KG1 (cell line): ENCODE results near the gene HNRNPM.
"Not testable (repeated sequence)": the region's sequence is repeated elsewhere in the genome, so short reads cannot be mapped to it uniquely, and the experiment has no call there.

ENCODE experiments used
- DNase-seq: peaks from one replicate; lab custom pipeline; 2025; lab: John Stamatoyannopoulos, UW

The HNRNPM gene, protein sequence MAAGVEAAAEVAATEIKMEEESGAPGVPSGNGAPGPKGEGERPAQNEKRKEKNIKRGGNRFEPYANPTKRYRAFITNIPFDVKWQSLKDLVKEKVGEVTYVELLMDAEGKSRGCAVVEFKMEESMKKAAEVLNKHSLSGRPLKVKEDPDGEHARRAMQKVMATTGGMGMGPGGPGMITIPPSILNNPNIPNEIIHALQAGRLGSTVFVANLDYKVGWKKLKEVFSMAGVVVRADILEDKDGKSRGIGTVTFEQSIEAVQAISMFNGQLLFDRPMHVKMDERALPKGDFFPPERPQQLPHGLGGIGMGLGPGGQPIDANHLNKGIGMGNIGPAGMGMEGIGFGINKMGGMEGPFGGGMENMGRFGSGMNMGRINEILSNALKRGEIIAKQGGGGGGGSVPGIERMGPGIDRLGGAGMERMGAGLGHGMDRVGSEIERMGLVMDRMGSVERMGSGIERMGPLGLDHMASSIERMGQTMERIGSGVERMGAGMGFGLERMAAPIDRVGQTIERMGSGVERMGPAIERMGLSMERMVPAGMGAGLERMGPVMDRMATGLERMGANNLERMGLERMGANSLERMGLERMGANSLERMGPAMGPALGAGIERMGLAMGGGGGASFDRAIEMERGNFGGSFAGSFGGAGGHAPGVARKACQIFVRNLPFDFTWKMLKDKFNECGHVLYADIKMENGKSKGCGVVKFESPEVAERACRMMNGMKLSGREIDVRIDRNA

DNA sequence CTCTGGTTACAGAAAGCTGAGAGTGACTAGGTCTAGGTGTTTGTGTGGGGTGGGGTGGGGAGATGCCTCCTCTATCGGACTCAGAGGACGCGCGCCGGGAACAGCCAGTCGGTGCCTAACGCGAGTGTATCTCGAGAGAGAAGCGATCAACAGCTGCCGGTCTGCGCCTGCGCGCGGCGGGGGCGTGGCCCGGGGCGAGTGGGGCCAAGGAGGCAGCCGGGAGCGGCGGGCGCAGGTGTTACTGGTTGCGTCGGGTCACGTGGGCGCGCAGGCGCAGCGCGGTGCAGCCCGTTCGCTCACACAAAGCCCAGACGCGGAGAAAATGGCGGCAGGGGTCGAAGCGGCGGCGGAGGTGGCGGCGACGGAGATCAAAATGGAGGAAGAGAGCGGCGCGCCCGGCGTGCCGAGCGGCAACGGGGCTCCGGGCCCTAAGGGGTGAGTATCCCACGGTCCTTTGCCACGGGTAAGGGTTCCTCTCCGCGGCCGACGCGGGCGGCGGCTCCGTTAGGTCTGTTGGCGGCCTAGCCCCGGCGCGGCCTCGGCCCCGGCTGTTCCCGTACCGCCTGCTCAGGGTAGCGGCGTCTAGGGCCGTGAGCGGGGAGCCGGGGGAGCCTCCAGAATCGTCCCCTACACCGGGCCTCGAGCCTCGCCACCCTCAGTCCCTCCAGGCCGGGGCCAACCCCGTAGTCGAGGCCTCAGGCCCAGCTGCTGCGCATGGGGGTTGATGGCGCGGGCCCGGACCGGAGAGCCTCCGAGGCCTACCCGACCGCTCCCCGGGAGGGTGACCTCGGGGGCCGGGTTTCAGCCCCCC lies at the start of gene HNRNPM:
HNRNPM (plus strand) TSS at position 299 of the 811 bp plus-strand sequence; CDS start at position 323, 24 bp downstream.
- peak; percentile 92 for DNase-seq

DNA sequence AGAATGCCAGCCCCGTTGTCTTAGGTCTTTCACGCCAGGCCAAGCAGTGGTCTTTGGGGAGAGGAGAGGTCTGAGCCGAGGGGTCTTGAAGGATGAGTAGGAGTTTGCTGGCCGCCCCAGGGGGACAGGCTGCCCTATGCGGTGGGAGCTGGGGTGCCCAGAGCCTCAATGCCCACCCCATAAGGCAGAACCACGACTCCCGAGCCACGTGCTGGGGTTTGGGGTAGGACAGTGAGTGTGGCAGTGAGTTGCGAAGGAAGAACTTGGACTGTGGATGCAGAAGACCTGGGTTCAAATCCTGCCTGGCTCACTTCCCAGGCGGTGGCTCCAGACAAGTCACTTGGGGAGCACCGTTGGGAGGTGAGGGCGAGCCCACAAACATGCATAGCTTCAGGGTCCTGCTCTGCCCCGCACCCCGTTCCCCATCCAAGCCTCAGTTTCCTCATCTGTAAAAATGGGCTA lies 49.1 kb upstream of the HNRNPM start:
- DNase-seq, result no peak

DNA sequence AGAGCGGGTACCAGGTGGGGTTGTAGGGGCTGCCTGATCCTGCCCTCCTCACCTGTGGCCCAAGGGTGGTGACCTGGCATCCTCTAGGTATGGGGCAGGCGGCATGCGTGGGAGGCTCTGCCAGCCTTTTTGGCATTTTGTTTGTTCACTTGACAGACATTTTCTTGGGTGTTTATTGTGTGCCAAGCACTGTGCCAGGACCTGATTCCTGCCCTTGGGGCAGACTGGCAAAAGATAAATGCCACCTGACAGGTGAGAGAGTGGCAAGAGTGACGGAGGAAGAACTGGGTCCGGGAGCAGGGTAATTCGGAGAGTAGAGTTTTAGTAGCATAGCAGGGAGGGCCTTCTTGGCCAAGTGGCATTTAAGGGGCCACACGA lies 48.6 kb upstream of the HNRNPM start:
- DNase-seq, result no peak

DNA sequence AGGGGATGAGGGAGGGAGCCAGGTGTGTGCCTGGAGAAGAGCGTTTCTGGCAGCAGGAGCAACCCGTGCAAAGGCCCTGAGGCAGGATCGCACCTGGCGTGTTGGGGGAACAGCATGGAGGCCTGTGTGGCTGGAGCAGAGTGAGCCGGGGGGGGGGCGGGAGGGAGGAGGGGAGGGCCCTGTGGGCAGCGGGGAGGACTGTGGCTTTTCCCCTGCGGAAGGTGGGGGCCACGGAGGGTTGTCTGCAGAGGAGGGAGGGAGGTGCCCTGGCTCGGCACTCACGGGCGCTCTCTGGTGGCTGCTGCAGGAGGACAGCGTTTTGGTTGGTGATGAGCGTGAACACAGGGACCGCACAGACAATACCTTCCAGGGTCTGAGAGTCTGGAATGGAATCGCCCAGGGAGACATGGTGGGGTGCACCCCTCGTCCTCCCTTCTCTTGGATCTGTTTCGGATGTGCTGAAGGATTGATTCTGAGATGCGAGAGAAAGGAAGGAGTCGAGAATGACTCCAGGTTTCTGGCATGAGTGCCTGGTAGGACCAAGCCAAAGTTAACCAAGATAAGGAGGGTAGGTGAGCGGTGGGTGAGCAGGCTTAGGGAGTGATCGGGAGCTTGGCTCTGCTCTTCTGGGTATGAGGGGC lies 48.1 kb upstream of the HNRNPM start:
- no peak for DNase-seq

DNA sequence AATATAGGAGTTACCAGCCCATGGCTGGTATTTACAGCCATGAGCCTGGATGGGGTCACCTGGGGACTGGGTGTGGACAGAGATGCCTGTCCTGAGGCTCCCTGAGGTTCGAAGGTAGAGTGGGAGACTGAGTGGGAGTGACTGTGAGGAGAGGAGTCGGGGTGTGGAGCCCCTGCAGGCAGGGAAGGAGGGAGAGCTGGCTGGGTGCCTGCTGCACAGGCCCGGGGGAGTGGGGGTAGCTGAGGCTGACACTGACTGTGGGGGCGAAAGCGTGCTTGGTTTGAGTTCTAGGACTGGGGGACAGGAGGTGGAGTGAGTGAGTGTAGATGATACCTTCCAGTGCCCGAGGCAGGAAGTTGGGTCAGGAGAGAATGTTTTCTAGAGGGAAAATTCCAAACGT lies 47.5 kb upstream of the HNRNPM start:
- DNase-seq, result no peak

DNA sequence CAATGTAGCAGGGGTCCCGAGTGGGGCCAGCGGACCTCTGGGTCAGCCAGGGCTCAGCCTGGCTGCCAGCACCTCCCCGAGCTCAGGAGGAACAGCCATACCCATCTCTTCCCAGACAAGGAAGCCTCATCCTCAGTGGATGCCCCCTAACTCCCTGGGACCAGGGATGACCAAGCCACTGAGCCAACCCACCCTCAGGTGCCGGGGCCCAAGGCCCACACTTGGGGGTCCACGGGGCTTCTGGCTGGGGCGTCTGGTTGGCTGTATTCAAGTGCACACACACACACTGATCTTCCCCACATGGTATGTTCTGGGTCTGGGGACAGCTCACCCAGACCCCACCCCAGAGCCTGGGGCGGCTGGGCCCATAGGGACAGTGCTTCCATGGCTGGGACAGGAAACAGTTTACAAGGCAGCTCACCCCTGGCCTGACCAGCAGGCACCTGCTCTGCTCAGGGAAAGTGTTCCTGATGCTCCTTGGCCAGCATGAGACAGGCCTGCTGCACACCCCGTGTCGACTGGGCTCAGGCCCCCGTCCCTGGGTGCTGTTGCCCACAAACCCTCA lies 46.9 kb upstream of the HNRNPM start:
- DNase-seq, result no peak

DNA sequence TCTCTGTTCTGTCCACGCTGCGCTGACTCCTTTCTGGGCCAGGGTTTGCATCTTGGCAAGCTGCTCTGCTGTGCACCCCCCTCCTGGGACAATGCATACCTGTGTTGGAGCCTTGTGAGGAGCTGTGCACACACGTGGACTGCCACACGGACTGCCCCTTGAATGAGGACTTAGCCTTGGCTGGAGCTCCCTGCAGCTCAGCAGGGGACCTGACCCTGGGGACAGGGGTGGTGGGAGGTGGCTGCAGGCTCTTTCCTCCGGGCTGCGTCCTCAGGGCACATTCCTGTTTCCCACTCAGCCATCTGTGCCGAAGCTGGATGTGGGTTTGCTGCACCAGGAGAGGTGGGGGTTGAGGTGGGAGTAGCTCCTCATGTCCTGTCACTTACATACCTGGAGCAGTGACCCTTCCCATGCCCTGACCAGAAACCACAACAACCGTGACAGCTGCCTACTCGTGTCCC lies 46.4 kb upstream of the HNRNPM start:
- DNase-seq, result no peak

DNA sequence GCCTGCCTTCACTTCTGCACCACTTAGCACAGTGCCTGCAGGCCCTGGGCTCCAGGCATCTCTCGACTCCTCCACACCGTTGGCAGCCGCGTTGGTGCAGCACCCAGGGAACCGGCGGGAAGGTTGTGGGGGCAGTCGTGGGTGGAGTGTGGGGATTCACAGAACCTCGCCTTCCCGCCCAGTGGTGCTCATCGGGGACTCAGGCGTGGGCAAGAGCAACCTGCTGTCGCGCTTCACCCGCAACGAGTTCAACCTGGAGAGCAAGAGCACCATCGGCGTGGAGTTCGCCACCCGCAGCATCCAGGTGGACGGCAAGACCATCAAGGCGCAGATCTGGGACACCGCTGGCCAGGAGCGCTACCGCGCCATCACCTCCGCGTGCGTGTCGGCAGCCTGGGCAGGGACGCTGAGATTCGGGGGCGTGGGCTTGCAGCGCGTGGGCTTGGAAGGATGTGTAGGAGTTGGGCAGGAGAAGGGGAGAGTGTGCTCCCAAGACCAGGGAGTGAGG lies 45.0 kb upstream of the HNRNPM start:
- DNase-seq, result no peak

DNA sequence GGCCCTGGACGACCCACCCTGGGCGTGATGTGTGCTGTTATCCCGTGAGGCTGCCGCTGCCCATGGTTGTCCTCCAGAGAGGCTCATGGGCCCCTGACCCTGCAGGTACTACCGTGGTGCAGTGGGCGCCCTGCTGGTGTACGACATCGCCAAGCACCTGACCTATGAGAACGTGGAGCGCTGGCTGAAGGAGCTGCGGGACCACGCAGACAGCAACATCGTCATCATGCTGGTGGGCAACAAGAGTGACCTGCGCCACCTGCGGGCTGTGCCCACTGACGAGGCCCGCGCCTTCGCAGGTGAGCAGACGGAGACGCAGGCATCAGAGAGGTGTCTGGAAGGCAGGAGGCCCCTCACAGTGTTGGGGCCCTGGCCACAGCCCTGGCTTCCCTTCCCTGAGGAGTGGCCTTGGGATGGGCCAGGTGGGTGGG lies 42.8 kb upstream of the HNRNPM start:
- DNase-seq, result no peak

DNA sequence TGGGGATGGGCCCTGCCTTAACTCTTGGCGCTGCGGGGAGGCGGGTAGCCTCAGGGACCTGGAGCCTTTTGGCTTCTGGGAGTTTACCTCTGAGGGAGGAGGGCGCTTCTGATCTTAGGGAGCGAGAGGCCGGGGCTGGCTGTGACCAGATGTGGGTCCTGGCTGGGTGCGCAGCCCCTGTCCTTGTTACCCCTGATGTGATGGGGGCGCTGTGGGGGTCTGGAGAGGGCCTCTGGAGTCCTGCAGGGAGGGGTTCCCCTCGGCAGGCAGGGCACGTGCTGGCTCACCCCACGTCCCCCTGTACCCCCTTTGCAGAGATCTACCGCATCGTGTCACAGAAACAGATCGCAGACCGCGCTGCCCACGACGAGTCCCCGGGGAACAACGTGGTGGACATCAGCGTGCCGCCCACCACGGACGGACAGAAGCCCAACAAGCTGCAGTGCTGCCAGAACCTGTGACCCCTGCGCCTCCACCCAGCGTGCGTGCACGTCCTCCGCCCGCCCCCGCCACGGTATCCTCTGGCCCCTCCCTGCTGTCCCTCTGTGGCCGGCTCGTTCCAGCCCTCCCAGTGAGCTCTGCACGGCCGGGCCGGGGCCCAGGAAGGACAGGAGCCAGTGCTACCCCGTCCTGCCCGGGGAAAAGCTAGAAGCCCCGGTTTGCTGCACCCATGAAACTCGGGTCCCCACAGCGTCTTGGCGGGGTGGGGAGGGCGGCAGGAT lies 41.5 kb upstream of the HNRNPM start:
- no peak for DNase-seq

DNA sequence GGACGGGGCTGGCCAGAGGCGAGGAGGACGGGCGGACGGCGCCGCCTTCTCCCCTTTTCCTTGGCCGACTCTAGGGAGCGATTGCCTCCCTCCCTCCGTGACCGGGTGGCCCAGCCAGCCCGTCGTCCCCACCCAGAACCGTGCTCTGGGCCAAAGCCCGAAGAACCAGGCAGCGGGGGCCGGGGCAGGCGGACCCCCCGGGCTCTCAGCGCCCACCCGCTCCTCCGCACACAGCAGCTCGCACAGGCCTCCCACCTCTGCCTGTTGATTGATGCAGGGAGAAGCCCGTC lies 41.0 kb upstream of the HNRNPM start:
- no peak for DNase-seq

DNA sequence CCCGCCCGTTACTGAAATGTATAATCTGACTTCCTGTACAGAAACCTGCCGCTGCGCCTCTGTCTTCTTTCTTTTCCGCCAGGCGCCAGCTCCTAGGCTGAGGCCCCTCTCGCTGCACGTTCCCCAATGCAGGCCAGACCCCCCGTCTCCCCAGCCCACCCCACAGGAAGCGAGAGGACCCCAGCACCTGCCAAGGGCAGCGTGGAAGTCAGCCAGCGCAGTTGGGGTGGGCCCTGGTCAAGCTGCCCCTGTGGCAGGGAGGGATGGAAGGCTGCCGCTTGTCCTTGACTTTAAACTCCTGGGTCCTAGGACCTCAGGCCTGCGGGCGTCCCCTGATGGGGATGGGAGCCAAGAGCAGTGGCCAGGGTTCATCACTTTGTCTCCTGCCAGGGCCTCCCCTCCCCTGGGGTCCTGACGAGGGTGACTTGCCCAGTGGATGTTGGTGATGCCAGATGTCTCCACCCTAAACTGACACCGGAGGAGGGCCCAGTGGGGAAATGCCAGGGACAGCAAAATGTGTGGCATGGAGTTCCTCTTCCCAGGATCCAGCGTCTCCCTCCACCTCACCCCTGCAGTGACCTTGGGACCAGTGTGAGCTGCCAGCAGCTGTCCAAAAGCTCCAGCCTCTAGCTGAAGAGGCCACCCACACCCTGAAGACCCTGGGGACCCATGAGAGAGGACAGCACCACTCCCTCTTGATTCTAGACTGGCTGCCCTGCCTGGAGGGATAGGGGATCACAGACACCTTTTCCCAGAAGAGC lies 40.2 kb upstream of the HNRNPM start:
- no peak for DNase-seq

DNA sequence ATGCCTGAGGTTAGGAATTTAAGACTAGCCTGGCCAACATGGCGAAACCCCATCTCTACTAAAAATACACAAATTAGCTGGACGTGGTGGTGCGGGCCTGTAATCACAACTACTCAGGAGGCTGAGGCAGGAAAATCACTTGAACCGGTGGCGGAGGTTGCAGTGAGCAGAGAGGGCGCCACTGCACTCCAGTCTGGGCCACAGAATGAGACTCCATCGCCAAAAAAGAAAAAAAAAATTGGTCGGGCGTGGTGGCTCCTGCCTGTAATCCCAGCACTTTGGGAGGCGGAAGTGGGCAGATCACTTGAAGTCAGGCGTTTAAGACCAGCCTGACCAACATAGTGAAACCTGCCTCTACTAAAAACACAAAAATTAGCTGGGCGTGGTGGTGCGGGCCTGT lies 34.1 kb upstream of the HNRNPM start:
- not testable (repeated sequence) for DNase-seq

DNA sequence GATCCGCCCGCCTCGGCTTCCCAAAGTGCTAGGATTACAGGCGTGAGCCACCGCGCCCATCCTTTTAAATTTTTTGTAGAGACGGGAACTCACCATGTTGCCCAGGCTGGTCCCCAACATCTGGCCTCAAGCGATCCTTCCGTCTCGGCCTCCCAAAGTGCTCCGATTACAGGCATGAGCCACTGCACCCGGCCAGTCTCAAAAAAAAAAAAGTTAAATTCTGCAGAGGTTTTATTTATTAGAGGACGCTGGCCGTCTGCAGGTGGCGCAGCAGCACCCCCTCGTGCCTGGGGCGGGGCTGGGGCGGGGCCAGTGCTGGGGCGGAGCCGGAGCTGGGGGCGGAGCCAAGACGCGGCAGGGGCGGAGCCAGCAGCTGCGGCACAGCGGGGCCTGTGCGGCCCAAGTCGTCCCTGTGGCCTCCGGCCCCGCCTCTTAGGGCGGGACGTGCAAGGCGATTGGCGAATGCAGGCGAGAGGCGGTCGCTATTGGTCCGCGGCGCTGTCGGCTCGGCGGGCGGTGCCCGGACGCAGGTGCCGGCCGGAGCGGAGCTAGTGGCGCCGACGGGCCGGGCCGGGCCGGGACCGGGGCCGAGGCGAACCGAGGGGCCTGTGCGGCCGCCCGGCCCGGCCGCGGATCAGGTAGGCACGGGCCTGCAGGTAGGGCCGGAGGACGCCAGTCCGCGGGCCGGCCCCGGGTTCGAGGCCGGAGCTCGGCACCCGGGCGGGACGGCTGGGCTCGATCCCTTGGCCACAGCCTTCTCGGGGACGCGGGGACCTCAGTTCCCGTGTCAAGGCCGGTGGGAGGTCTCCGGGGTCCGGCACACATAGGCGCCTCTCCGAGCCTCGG lies 31.8 kb upstream of the HNRNPM start, which contains the start of gene MARCHF2:
MARCHF2 (plus strand) TSS at position 523 of the 846 bp plus-strand sequence. CDS start 8,536 bp downstream, outside the sequence.
- peak; percentile 95 for DNase-seq

DNA sequence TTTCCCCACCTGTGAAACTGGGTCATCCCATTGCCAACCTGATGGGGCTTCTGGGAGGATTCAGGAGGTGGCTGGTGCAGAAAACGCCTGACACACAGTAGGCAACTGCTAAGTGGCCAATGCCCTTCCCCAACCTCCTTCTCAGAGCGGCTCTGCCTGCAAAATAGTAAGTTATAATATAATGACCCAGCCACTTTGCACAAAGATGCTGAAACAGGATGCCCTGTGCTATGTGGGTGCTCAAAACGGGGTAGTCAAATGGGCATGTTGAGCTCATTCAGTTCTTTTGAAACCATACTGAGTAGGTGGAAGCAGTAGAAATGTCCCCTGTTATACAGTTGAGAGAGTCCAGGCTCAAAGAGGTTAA lies 31.2 kb upstream of the HNRNPM start:
- no peak for DNase-seq

DNA sequence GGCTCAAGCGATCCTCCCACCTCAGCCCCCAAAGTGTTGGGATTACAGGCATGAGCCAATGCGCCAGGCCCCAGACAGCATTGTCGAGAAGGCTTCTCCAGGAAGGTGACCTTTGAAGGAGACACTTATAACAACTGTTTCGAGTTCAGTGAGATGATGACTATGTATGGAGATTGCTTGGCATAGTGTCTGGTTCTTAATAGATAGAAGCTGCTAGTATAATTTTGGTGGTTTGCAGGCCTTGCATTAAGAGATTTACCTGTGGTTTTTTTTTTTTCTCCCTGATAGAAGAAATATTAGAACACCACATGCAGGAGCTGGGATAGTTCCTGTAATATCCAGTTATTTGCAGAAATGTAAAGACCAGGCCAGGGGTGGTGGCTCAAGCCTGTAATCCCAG lies 28.0 kb upstream of the HNRNPM start:
- DNase-seq, result no peak

DNA sequence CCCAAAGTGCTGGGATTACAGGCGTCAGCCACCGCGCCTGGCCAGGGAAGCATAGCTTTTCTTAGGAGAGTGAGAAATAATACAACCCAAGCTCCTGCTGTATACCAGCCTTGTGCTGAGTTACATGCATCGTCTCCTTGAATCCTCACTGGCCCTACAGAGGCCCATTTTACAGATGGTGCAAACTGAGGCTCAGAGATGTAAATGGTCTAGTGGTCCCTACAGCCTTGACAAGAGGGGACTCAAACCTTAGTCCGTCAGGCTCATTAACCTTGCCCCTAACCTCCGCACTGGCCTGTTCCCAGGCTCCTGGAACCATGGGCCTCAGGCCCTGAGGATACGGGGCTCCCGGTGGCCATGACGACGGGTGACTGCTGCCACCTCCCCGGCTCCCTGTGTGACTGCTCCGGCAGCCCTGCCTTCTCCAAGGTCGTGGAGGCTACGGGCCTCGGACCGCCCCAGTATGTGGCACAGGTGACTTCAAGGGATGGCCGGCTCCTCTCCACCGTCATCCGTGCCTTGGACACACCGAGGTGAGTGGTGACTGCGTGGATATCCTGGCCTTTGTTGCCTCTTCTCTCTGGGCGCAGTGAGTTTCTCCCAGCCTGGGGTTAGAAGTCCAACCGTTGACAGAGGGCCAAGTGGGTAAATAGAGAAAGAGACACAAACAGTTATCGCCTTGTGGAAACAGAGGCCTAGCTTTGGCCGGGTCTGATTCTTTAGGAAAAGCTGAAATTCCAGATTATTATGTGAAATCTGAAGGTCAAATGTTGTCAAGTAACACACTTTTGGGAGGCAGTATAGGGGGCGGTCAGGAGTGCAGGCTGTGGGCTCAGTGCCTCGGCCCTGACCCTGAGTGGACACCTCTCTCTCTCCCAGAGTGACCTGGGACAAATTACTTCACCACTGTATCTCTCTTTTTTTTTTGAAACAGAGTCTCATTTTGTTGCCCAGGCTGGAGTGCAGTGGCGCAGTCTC lies 23.0 kb upstream of the HNRNPM start:
- no peak for DNase-seq

DNA sequence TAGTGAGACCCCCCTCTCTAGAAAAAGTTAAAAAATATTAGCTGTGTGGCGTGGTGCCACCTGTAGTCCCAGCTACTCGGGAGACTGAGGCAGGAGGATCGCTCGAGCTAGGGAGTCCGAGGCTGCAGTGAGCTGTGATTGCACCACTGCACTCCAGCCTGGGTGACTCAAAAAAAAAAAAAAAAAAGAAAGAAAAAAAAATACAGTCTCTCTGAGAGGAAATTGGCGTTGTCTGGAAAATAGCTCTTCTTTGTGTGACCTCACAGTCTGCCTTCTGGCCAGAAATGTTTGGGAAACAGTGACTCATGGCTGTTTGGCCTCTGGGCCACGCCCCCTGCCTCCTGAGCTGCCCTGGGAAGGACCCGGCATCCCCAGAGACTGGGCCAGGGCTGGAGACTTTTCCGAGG lies 21.0 kb upstream of the HNRNPM start:
- DNase-seq, result no peak
